ENCODE measurements around the gene GALNT9. TPM values are rescaled to one million over a fixed set of nuclear protein-coding genes. Genes with fewer than 3 reads are reported as not detected.

Gene GALNT9
- polyA plus RNA-seq, 1 of the 3 experiments (the other 2 are of a cell fraction), result not detected

GRCh38 chr12:132236930-132237771 lies 92.2 kb downstream of the GALNT9 start:
- no peak overlapping the region for H3K27ac ChIP-seq (ENCODE audit: low read depth in 2 of 2, low read length in 1 of 2)
- no peaks in the 10 kb centered on the region for H4K20me1 ChIP-seq (ENCODE audit: insufficient read depth)
- 18% methylated on average over 11 of the region's 14 CpGs for WGBS (ENCODE audit: low lambda C conversion rate)
- no peaks in the 10 kb centered on the region for H3K9me2 ChIP-seq
- ChIA-PET POLR2A (no interaction called here), CTCF (interaction anchor here (0.8 kb wide), 1 partner anchor 83 kb away, joined by 4 read pairs; no protein-coding TSS in a partner anchor)
- no peaks in the 10 kb centered on the region for H3K79me2 ChIP-seq (ENCODE audit: insufficient read depth)
- no peak overlapping the region for H3K4me3 ChIP-seq (ENCODE audit: low read depth in 2 of 2, low read length in 1 of 2)
- DNase-seq, result no peak
- H2AFZ ChIP-seq (ENCODE audit: low read depth), result no peak overlapping the region
- no peaks in the 10 kb centered on the region for H3K9me3 ChIP-seq
- H3F3A ChIP-seq (replicated peaks; ENCODE audit: insufficient read depth), result peaks cover 7% of the 10 kb centered on the region
- H3K4me2 ChIP-seq, result no peak overlapping the region
- H3K4me1 ChIP-seq (ENCODE audit: control insufficient read depth in 1 of 2, insufficient read depth in 2 of 2, low read depth in 1 of 2, low read length in 1 of 2), result no peaks in the 10 kb centered on the region
- H3K27me3 ChIP-seq (ENCODE audit: insufficient read depth), result peaks cover 32% of the 10 kb centered on the region
- H3K9ac ChIP-seq, result no peak overlapping the region
- TF ChIP-seq GATA2 (CRISPR knock-in tag; IDR thresholded peaks at IDR 0.05) (no peak), FOSL2 (IDR thresholded peaks at IDR 0.05; ENCODE audit: borderline replicate concordance, low read depth) (no peak), RFX5 (IDR thresholded peaks at IDR 0.05; ENCODE audit: low read length) (no peak), MAX (IDR thresholded peaks at IDR 0.05; ENCODE audit: low read depth) (no peak)
- no peaks in the 10 kb centered on the region for H3K36me3 ChIP-seq (replicated peaks in 1 of 2; ENCODE audit: control insufficient read depth in 1 of 2, insufficient read depth in 2 of 2, low read length in 1 of 2)

- H4K20me1 ChIP-seq (ENCODE audit: insufficient read depth), result no peaks in the 10 kb centered on the region
- WGBS (ENCODE audit: low lambda C conversion rate), result 24% methylated on average over 15 of the region's 31 CpGs
- no peak overlapping the region for H3K4me2 ChIP-seq
- H3K27me3 ChIP-seq (ENCODE audit: insufficient read depth), result peaks cover 32% of the 10 kb centered on the region
- CTCF ChIA-PET, result no interaction called here
- H3K36me3 ChIP-seq (replicated peaks in 1 of 2; ENCODE audit: control insufficient read depth in 1 of 2, insufficient read depth in 2 of 2, low read length in 1 of 2), result no peaks in the 10 kb centered on the region
- H3F3A ChIP-seq (replicated peaks; ENCODE audit: insufficient read depth), result peaks cover 7% of the 10 kb centered on the region
- POLR2A ChIA-PET, result no interaction called here
- no peak overlapping the region for H3K9ac ChIP-seq
- H2AFZ ChIP-seq (ENCODE audit: low read depth), result no peak overlapping the region
- H3K9me3 ChIP-seq, result no peaks in the 10 kb centered on the region
- H3K27ac ChIP-seq (ENCODE audit: low read depth in 2 of 2, low read length in 1 of 2), result no peak overlapping the region
- no peaks in the 10 kb centered on the region for H3K79me2 ChIP-seq (ENCODE audit: insufficient read depth)
- no peaks in the 10 kb centered on the region for H3K9me2 ChIP-seq
- no peak for DNase-seq
- no peaks in the 10 kb centered on the region for H3K4me1 ChIP-seq (ENCODE audit: control insufficient read depth in 1 of 2, insufficient read depth in 2 of 2, low read depth in 1 of 2, low read length in 1 of 2)
- H3K4me3 ChIP-seq (ENCODE audit: low read depth in 2 of 2, low read length in 1 of 2), result no peak overlapping the region
- no peak for TF ChIP-seq CHD2 (IDR thresholded peaks at IDR 0.05; ENCODE audit: low read length, partially characterized antibody)
- no peak for TF ChIP-seq POLR2AphosphoS5 (IDR thresholded peaks at IDR 0.05; ENCODE audit: low read depth, low read length)
- TF ChIP-seq FOXJ3 (CRISPR knock-in tag; IDR thresholded peaks at IDR 0.05), result no peak
- no peak for TF ChIP-seq MXI1 (IDR thresholded peaks at IDR 0.05; ENCODE audit: low read depth, low read length)
- no peak for TF ChIP-seq JUND (IDR thresholded peaks at IDR 0.05)
- TF ChIP-seq NFIC (IDR thresholded peaks at IDR 0.05; ENCODE audit: borderline replicate concordance), result no peak
- TF ChIP-seq REST (IDR thresholded peaks at IDR 0.05; ENCODE audit: low read depth, low read length), result no peak
- TF ChIP-seq EP300 (IDR thresholded peaks at IDR 0.05; ENCODE audit: borderline replicate concordance in 1 of 2, low read depth in 1 of 2, low read length in 1 of 2), result no peak
- TF ChIP-seq TAF1 (IDR thresholded peaks at IDR 0.05; ENCODE audit: borderline replicate concordance, low read depth, low read length), result no peak
- TF ChIP-seq RCOR1 (IDR thresholded peaks at IDR 0.05; ENCODE audit: low read length), result no peak
- no peak for TF ChIP-seq NRF1 (IDR thresholded peaks at IDR 0.05; ENCODE audit: low read depth, low read length)
- TF ChIP-seq ZBTB33 (IDR thresholded peaks at IDR 0.05; ENCODE audit: borderline replicate concordance, low read depth), result no peak
- TF ChIP-seq RFX5 (IDR thresholded peaks at IDR 0.05; ENCODE audit: low read length), result no peak
- no peak for TF ChIP-seq USF1 (IDR thresholded peaks at IDR 0.05; ENCODE audit: borderline replicate concordance, low read depth)
These were observed 93.1 kb downstream of the GALNT9 start for GRCh38 chr12:132236129-132236929.

Measured in SK-N-SH (cell line).